ENCODE results near the gene A3GALT2. TPM values are rescaled to one million over a fixed set of nuclear protein-coding genes. Genes with fewer than 3 reads are reported as not detected.

A3GALT2 gene
- total RNA-seq, 2 experiments from 2014 or later: not detected

- Histone ChIP-seq H3K27ac (ENCODE audit: low read depth, low read length, poor library complexity, severe bottlenecking) (no peak overlapping the region), H3K9me3 (ENCODE audit: low read length) (no peaks in the 10 kb centered on the region), H3K79me2 (ENCODE audit: insufficient read depth, low read depth, low read length) (no peaks in the 10 kb centered on the region), H3K36me3 (ENCODE audit: insufficient read depth, low read length) (peaks cover 5% of the 10 kb centered on the region; the same call in 1 of the 2 replicates), H4K20me1 (ENCODE audit: insufficient read depth, low read length) (no peaks in the 10 kb centered on the region), H3K4me3 (ENCODE audit: low read depth, low read length, poor library complexity, severe bottlenecking) (no peak overlapping the region), H2AFZ (ENCODE audit: low read length) (no peak overlapping the region), H3K4me2 (ENCODE audit: low read length) (no peak overlapping the region), H3K4me1 (ENCODE audit: insufficient read depth, low read length, poor library complexity, severe bottlenecking) (no peaks in the 10 kb centered on the region), H3K9me2 (ENCODE audit: insufficient read depth, low read length) (no peaks in the 10 kb centered on the region)
- TF ChIP-seq, protein P1, sequence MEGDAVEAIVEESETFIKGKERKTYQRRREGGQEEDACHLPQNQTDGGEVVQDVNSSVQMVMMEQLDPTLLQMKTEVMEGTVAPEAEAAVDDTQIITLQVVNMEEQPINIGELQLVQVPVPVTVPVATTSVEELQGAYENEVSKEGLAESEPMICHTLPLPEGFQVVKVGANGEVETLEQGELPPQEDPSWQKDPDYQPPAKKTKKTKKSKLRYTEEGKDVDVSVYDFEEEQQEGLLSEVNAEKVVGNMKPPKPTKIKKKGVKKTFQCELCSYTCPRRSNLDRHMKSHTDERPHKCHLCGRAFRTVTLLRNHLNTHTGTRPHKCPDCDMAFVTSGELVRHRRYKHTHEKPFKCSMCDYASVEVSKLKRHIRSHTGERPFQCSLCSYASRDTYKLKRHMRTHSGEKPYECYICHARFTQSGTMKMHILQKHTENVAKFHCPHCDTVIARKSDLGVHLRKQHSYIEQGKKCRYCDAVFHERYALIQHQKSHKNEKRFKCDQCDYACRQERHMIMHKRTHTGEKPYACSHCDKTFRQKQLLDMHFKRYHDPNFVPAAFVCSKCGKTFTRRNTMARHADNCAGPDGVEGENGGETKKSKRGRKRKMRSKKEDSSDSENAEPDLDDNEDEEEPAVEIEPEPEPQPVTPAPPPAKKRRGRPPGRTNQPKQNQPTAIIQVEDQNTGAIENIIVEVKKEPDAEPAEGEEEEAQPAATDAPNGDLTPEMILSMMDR (conservative IDR thresholded peaks at IDR 0.05; ENCODE audit: low read length): no peak
- no peak for TF ChIP-seq EZH2phosphoT487 (IDR thresholded peaks at IDR 0.05; ENCODE audit: borderline replicate concordance, low read depth, low read length)
- DNase-seq (ENCODE audit: low spot score): no peak
- ChIA-PET CTCF (ENCODE audit: unreplicated experiment) (no interaction called here), POLR2A (no interaction called here)
- intact Hi-C loops (cut with micrococcal nuclease; ENCODE audit: unreplicated experiment): no loop called here
- BruUV-seq (replicated peaks): no TSS peak
These were observed 44.2 kb downstream of the A3GALT2 start for GRCh38 chr1:33276573-33277298.

DNA sequence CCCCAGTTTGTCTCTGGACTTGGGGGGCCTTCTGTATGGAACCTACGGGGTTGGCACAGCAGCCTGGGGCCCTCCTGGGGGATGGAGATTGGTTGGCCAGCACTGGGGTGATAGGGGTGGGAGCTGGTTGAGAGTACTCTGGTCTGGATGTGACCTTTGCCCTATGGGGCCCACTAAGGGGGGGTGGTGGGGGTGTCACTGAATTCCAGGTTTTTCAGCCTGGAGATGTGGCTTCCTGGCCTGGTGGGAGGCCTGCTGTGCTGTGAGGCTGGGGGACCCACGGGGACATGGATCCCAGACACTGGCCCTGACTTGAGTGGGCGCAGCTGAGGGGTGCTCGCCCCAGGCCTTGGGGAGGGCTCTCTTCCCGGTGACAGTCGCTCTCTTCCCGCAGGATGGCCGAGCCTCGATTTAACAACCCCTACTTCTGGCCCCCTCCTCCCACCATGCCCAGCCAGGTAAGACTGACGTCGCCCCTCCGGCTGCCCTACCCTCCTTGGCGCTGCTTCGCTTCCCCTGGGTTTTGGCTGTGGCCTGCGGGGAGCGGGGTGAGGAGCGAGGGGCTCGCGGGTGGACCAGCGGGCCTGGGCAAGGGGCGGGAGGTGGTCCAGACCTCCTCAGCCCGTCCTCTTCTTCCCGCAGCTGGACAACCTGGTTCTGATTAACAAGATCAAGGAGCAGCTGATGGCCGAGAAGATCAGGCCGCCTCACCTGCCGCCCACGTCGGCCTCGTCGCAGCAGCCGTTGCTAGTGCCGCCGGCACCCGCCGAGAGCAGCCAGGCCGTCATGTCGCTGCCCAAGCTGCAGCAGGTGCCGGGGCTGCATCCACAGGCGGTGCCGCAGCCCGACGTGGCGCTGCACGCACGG is 45.0 kb downstream of the A3GALT2 start:
- no peak overlapping the region for H3K4me2 ChIP-seq (ENCODE audit: low read length)
- no TSS peak for BruUV-seq (replicated peaks)
- no peaks in the 10 kb centered on the region for H3K79me2 ChIP-seq (ENCODE audit: insufficient read depth, low read depth, low read length)
- no peaks in the 10 kb centered on the region for H3K9me3 ChIP-seq (ENCODE audit: low read length)
- H3K36me3 ChIP-seq (ENCODE audit: insufficient read depth, low read length): no peaks in the 10 kb centered on the region
- no peak overlapping the region for H3K4me3 ChIP-seq (ENCODE audit: low read depth, low read length, poor library complexity, severe bottlenecking)
- H3K4me1 ChIP-seq (ENCODE audit: insufficient read depth, low read length, poor library complexity, severe bottlenecking): no peaks in the 10 kb centered on the region
- intact Hi-C loops (cut with micrococcal nuclease; ENCODE audit: unreplicated experiment): no loop called here
- no peak for TF ChIP-seq EZH2phosphoT487 (IDR thresholded peaks at IDR 0.05; ENCODE audit: borderline replicate concordance, low read depth, low read length)
- TF ChIP-seq, protein P1 (conservative IDR thresholded peaks at IDR 0.05; ENCODE audit: low read length): no peak
- H3K9me2 ChIP-seq (ENCODE audit: insufficient read depth, low read length): no peaks in the 10 kb centered on the region
- no peak for DNase-seq (ENCODE audit: low spot score)
- no peak overlapping the region for H2AFZ ChIP-seq (ENCODE audit: low read length)
- no peaks in the 10 kb centered on the region for H4K20me1 ChIP-seq (ENCODE audit: insufficient read depth, low read length)
- ChIA-PET CTCF (ENCODE audit: unreplicated experiment) (no interaction called here), POLR2A (no interaction called here)
- no peak overlapping the region for H3K27ac ChIP-seq (ENCODE audit: low read depth, low read length, poor library complexity, severe bottlenecking)

DNA sequence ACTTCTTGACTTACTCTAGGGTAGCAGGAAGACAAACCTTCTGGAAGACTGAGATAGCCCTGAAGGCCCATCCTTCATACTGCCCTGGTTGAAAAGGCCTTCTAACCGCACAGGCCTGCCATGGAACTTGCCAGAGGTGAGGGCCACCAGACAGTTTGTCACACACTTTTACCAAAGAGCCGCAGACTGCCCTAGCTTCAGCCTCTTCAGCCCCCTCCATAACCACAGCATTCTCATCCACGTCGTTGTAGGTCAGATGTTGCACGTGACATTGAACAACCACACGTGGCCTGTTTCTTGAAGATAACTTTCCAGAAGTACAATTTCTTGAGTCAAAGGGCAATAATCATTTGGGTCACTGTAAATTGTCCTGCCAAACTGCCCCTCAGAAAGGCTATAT is 45.7 kb downstream of the A3GALT2 start:
- Histone ChIP-seq H3K4me1 (ENCODE audit: insufficient read depth, low read length, poor library complexity, severe bottlenecking) (no peaks in the 10 kb centered on the region), H3K79me2 (ENCODE audit: insufficient read depth, low read depth, low read length) (no peaks in the 10 kb centered on the region), H3K9me3 (ENCODE audit: low read length) (no peaks in the 10 kb centered on the region), H3K36me3 (ENCODE audit: insufficient read depth, low read length) (no peaks in the 10 kb centered on the region), H4K20me1 (ENCODE audit: insufficient read depth, low read length) (no peaks in the 10 kb centered on the region), H3K9me2 (ENCODE audit: insufficient read depth, low read length) (no peaks in the 10 kb centered on the region), H3K27ac (ENCODE audit: low read depth, low read length, poor library complexity, severe bottlenecking) (no peak overlapping the region), H3K4me3 (ENCODE audit: low read depth, low read length, poor library complexity, severe bottlenecking) (no peak overlapping the region), H3K4me2 (ENCODE audit: low read length) (no peak overlapping the region), H2AFZ (ENCODE audit: low read length) (no peak overlapping the region)
- TF ChIP-seq, protein P1 (conservative IDR thresholded peaks at IDR 0.05; ENCODE audit: low read length): no peak
- TF ChIP-seq EZH2phosphoT487 (IDR thresholded peaks at IDR 0.05; ENCODE audit: borderline replicate concordance, low read depth, low read length): no peak
- POLR2A ChIA-PET: no interaction called here
- no TSS peak for BruUV-seq (replicated peaks)
- DNase-seq (ENCODE audit: low spot score): no peak
- CTCF ChIA-PET (ENCODE audit: unreplicated experiment): no interaction called here
- intact Hi-C loops (cut with micrococcal nuclease; ENCODE audit: unreplicated experiment): no loop called here
